OCI-LY3 (cell line): ENCODE measurements around the gene ATP8B4.

Experiments used
- H2AFZ ChIP-seq: fragments of 200-600, 300-600 bp; shearing (Covaris generic); 2 replicates; pipeline ENCODE4 v1.6.0; 2014; ENCODE audit warnings: antibody characterized with exemption, low read depth, low read length
- H3K27ac ChIP-seq: fragments of 200-600, 300-600 bp; sonication (generic); 2 replicates; pipeline ENCODE4 v1.5.1; 2014; ENCODE audit warnings: mild to moderate bottlenecking, low read length, moderate library complexity, mixed read lengths
- H3K27me3 ChIP-seq: fragments of 200-600, 300-600 bp; sonication (generic); 2 replicates; pipeline ENCODE4 v1.6.1; 2014; ENCODE audit warnings: low read depth, low read length, mixed read lengths
- H3K36me3 ChIP-seq: fragments of 200-600, 300-600 bp; sonication (generic); replicated peaks from 2 replicates; pipeline ENCODE3; 2014; ENCODE audit warnings: low read depth, low read length, mixed read lengths
- H3K4me1 ChIP-seq: fragments of 300-600, 200-600 bp; sonication (generic); 2 replicates; pipeline ENCODE4 v1.6.1; 2014; ENCODE audit warnings: low read length, mixed read lengths
- H3K4me2 ChIP-seq: fragments of 200-600, 300-600 bp; sonication (generic); 2 replicates; pipeline ENCODE4 v1.6.1; 2014; ENCODE audit warnings: low read length, mixed read lengths
- H3K4me3 ChIP-seq: fragments of 300-600, 200-600 bp; sonication (generic); 2 replicates; pipeline ENCODE4 v1.5.1; 2014; ENCODE audit warnings: antibody characterized with exemption, mild to moderate bottlenecking, low read length, moderate library complexity
- H3K79me2 ChIP-seq: fragments of 300-600, 200-600 bp; shearing (Covaris generic); 2 replicates; pipeline ENCODE4 v1.6.1; 2014; ENCODE audit warnings: mild to moderate bottlenecking, low read length, mixed read lengths
- H3K9ac ChIP-seq: fragments of 300-600, 200-600 bp; shearing (Covaris generic); 2 replicates; pipeline ENCODE4 v1.6.0; 2014; ENCODE audit warnings: mild to moderate bottlenecking, low read length, moderate library complexity
- H3K9me3 ChIP-seq: fragments of 200-600, 300-600 bp; shearing (Covaris generic); 2 replicates; pipeline ENCODE4 v1.6.1; 2014; ENCODE audit warnings: low read length, mixed read lengths; ENCODE audit not compliant: insufficient read depth
- H4K20me1 ChIP-seq: fragments of 200-600, 300-600 bp; sonication (generic); 2 replicates; pipeline ENCODE4 v1.6.1; 2016; ENCODE audit warnings: low read length, mixed read lengths; ENCODE audit not compliant: insufficient read depth
- CTCF ChIP-seq: fragments of 200-600, 300-600 bp; sonication (generic); IDR thresholded peaks from 2 replicates; pipeline ENCODE4 v1.5.1; 2014; ENCODE audit warnings: antibody characterized with exemption, low read length, low read depth
- EZH2phosphoT487 ChIP-seq: fragments of 200-600 bp; shearing (Covaris generic); IDR thresholded peaks from 2 replicates; pipeline ENCODE4 v1.6.1; 2018; ENCODE audit warnings: antibody characterized with exemption, mixed run types, low read depth

ATP8B4 gene

GRCh38 chr15:49860101-49860500 is 258.9 kb downstream of the ATP8B4 start:
- H3K9ac ChIP-seq: no peak overlapping the region
- H3K4me2 ChIP-seq: no peak overlapping the region
- no peaks in the 10 kb centered on the region for H3K27me3 ChIP-seq
- no peak overlapping the region for H3K4me3 ChIP-seq
- H4K20me1 ChIP-seq: no peaks in the 10 kb centered on the region
- no peaks in the 10 kb centered on the region for H3K79me2 ChIP-seq
- H3K27ac ChIP-seq: no peak overlapping the region
- TF ChIP-seq EZH2phosphoT487 (no peak), CTCF (no peak)
- no peaks in the 10 kb centered on the region for H3K4me1 ChIP-seq
- no peak overlapping the region for H2AFZ ChIP-seq
- H3K9me3 ChIP-seq: no peaks in the 10 kb centered on the region
- no peaks in the 10 kb centered on the region for H3K36me3 ChIP-seq

GRCh38 chr15:49857496-49858475 is 261.2 kb downstream of the ATP8B4 start:
- no peaks in the 10 kb centered on the region for H3K9me3 ChIP-seq
- H3K4me3 ChIP-seq: no peak overlapping the region
- no peak overlapping the region for H3K9ac ChIP-seq
- no peak overlapping the region for H3K27ac ChIP-seq
- no peaks in the 10 kb centered on the region for H3K36me3 ChIP-seq
- TF ChIP-seq CTCF (no peak), EZH2phosphoT487 (no peak)
- no peaks in the 10 kb centered on the region for H3K27me3 ChIP-seq
- H4K20me1 ChIP-seq: no peaks in the 10 kb centered on the region
- no peaks in the 10 kb centered on the region for H3K79me2 ChIP-seq
- H2AFZ ChIP-seq: no peak overlapping the region
- no peaks in the 10 kb centered on the region for H3K4me1 ChIP-seq
- no peak overlapping the region for H3K4me2 ChIP-seq

DNA sequence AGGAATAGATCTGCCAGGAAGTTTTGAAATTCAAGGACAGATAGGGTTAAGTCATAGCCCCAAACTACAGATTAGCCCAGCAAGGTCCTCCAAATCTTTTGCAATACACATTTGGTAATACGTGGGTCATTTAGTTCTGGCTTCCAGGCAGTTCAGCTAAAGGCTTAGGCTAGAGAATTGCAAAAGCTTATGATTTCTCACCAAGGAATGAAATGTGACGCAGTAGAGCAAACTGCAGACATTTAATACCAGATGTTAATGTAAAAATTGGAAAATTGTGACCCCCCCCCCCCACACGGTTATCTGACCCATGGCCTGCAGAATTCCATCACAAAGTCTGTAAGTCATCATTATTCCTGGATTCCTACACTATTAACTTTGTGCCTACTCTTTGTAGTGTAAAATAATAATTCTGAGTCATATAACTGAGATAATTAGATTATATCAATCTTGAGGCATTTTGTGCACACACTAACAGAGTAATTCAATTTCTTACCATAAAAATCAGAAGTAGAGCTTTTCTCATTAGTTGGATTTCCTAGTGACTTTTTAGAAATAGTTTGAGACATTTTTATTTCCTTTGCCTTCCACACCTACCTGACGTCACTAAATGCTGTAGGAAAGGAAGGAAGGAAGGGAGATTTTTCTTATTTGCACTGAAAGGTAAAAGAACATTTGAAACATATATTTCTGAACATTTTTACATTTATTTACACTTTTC is 263.0 kb downstream of the ATP8B4 start:
- no peak overlapping the region for H3K4me2 ChIP-seq
- no peak overlapping the region for H3K9ac ChIP-seq
- no peak for TF ChIP-seq EZH2phosphoT487
- TF ChIP-seq CTCF: no peak
- no peaks in the 10 kb centered on the region for H3K27me3 ChIP-seq
- H3K79me2 ChIP-seq: no peaks in the 10 kb centered on the region
- no peaks in the 10 kb centered on the region for H3K9me3 ChIP-seq
- H3K4me3 ChIP-seq: no peak overlapping the region
- no peak overlapping the region for H3K27ac ChIP-seq
- no peaks in the 10 kb centered on the region for H3K36me3 ChIP-seq
- H4K20me1 ChIP-seq: no peaks in the 10 kb centered on the region
- H3K4me1 ChIP-seq: no peaks in the 10 kb centered on the region
- H2AFZ ChIP-seq: no peak overlapping the region

GRCh38 chr15:49852756-49853155 is 266.3 kb downstream of the ATP8B4 start:
- Histone ChIP-seq H3K27me3 (no peaks in the 10 kb centered on the region), H3K4me2 (no peak overlapping the region)

More at GRCh38 chr15:49852756-49853155, 266.3 kb downstream of the ATP8B4 start:
- Histone ChIP-seq H3K36me3 (no peaks in the 10 kb centered on the region), H3K79me2 (no peaks in the 10 kb centered on the region), H3K4me1 (no peaks in the 10 kb centered on the region), H4K20me1 (no peaks in the 10 kb centered on the region), H2AFZ (no peak overlapping the region), H3K4me3 (no peak overlapping the region), H3K9ac (no peak overlapping the region), H3K9me3 (no peaks in the 10 kb centered on the region), H3K27ac (no peak overlapping the region)
- no peak for TF ChIP-seq CTCF
